Erythroblast (primary cell): ENCODE data around the gene DPYSL3.

Experiments
- GATA1 ChIP-seq: IDR thresholded peaks from 2 replicates; pipeline ENCODE4 v1.6.1; 2011; ENCODE audit warnings: low read depth, mild to moderate bottlenecking, control low read depth, low read length, moderate library complexity
- POLR2A ChIP-seq: IDR thresholded peaks from 2 replicates; pipeline ENCODE4 v1.6.1; 2011; ENCODE audit warnings: mild to moderate bottlenecking, low read length

GRCh38 chr5:147538236-147538635 is 28.4 kb upstream of the DPYSL3 start:
- TF ChIP-seq POLR2A = no peak
- TF ChIP-seq GATA1 = no peak
